Stimulated activated CD4-positive, alpha-beta T cell treated with anti-CD3 and anti-CD28 coated beads, TNF-alpha, amount 100 ng/mL, for 1 hour (primary cell): ENCODE data around the gene WFDC2.
"Not testable (repeated sequence)": the region's sequence is repeated elsewhere in the genome, so short reads cannot be mapped to it uniquely, and the experiment has no call there.

Experiments
- DNase-seq, 3 donors: peaks; one replicate each; pipeline ENCODE4 v3.0.0-alpha.2; 2020; ENCODE audit warnings: low read depth in 3 of 3, low spot score in 1 of 3

WFDC2 gene

GRCh38 chr20:45450097-45450818 is 19.3 kb upstream of the WFDC2 start:
- no peak for DNase-seq

- no peak for DNase-seq
These were observed 17.3 kb upstream of the WFDC2 start for GRCh38 chr20:45452238-45452637.

DNA sequence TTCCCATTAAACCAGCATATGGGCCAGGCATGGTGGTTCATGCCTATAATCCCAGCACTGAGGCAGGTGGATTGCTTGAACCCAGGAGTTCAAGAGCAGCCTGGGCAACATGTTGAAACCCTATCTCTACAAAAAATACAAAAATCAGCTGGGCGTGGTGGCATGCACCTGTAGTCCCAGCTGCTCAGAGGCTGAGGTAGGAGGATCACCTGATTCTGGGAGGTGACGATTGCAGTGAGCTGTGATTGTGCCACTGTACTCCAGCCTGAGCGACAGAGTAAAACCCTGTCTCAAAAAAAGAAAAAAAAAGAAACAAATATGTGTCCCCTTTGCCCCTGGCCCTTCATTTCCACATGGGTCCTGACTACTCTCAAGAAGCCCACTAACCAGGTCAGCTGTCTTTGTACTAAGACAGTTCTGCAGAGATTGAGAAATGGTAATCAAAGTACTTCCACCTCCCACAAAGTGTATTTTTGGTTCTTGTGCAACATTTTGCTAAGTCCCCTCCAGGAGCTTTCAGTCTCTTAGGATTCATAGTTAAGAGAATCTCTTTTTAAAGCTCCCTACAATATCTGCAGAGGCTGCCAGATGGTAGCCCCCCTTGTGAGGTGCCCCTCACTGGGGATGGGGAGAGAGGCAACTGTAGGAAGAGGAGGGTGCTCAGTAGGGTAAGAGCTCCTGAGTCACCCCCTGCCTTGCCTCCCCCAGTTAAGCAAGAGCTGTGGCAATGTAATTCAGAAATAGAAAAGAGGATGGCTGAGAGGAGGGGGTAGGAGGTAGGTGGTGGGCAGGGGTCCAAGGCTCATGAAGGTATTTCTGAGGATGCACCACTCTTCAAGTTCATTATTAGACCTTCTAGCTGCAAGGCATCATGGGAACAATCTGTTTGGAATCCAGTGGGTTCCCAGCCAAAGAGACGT is 16.5 kb upstream of the WFDC2 start:
- DNase-seq, result no peak

GRCh38 chr20:45456632-45457031 is 12.9 kb upstream of the WFDC2 start:
- DNase-seq, result no peak

DNA sequence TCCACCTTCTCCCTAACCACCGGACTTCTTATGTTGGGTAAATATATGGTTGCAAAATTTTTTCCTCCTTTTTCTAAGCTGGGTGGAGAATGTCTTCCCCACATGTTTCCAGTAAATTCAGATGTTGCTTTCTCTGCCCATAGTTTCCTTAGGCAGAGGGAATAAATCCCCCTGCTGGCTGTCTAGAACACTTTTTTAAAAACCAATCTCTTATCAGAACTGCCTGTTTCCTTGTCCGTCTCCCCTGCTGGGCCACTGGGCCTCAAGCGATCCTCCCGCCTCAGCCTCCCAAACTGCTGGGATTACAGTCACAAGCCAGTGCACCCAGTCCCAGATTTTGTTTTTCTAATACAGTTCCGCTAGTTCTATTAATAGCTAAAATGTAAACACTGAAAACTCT is 9.9 kb upstream of the WFDC2 start:
- no peak for DNase-seq

GRCh38 chr20:45461225-45461624 is 8.3 kb upstream of the WFDC2 start:
- no peak for DNase-seq

- DNase-seq, result no peak
These were observed 6.6 kb upstream of the WFDC2 start for GRCh38 chr20:45462711-45463509.

GRCh38 chr20:45463709-45464108 is 5.8 kb upstream of the WFDC2 start:
- DNase-seq, result no peak

DNA sequence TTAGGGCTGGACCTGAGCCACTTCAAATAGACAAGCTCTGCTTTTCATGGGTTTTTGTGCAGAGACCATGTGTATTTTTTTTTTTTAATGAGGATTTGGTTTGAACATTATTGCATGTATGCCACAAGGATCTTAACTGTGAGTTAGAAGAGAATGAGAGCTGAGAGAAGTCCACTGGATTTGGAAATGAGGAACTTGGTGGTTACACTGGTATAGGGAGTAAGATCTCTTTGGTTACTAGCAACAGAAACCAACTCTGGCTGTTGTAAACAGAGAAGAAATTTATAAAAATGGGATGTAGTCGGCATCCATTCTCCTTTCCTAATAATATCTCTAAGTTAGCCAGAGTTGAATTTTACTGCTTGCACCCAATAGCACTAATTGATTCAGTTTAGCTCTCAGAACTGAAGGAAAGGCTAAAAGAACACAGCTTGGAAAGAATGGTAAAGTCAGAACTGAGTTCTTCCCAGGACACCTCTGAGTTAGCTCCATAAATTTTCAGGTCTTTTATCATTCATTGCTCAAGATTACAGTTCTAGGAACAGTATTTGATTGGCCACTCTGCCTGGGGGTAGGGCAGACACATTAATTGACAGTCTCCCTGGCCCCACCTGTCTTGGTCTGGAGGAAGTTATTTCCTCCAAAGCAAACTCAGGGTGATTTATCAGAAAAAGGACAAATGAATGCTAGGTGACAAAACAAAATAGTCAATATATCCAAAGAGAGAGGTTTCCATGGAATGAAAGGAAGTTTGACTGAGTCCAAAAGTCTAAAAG is 3.9 kb upstream of the WFDC2 start:
- no peak for DNase-seq

DNA sequence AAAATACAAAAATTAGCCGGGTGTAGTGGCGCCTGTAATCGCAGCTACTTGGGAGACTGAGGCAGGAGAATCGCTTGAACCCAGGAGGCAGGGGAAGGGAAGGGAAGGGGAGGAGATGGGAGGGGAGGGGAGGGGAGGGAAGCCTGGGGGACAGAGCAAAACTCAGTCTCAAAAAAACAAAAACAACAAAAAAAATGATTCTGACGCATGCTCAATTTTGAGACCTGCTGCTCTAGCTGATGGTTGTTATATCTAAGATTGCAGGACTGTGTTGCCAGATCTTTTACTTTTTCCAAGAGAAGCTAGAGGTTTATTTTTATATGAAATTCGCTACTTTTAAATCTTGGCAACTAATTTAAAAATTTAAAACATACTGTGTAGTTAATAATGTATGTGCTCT is 2.4 kb upstream of the WFDC2 start:
- DNase-seq, result no peak

- DNase-seq, result no peak
These were observed 1.7 kb upstream of the WFDC2 start for GRCh38 chr20:45467861-45468260.

DNA sequence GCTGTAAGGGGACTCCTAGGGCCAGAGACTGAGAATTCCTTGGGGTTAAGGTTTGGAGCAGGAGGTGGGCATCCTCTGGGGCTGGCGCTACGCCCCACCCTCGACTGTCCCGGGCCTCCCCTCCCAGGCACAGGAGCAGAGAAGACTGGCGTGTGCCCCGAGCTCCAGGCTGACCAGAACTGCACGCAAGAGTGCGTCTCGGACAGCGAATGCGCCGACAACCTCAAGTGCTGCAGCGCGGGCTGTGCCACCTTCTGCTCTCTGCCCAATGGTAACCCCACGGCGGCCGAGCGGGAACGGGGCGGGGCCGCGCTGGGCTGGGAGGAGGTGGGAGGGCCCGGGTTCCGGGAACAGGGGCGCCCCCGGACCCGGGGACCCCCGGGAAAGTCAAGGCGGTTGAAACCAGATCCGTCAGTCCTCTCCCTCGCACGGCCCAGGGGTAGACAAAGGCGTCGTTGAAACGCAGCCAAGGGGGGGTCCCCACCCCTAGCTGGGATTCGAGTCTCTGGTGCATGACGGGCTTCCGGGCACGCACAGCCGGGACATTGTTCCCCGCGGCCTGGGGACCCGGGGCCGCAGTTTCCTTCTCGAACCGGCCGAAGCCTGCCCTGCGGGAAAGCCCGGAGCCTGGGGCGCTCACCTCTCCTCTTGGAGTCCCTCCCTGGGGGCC is 844 bp downstream of the WFDC2 start:
- no peak for DNase-seq

GRCh38 chr20:45470937-45471336 is 1.4 kb downstream of the WFDC2 start:
- DNase-seq, result no peak

DNA sequence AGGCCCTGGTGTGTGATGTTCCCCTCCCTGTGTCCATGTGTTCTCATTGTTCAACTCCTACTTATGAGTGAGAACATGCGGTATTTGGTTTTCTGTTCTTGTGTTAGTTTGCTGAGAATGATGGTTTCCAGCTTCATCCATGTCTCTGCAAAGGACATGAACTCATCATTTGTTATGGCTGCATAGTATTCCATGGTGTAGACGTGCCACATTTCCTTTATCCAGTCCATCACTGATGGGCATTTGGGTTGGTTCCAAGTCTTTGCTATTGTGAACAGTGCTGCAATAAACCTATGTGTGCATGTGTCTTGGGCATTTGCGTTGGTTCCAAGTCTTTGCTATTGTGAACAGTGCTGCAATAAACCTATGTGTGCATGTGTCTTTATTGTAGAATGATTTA is 2.7 kb downstream of the WFDC2 start:
- not testable (repeated sequence) for DNase-seq

DNA sequence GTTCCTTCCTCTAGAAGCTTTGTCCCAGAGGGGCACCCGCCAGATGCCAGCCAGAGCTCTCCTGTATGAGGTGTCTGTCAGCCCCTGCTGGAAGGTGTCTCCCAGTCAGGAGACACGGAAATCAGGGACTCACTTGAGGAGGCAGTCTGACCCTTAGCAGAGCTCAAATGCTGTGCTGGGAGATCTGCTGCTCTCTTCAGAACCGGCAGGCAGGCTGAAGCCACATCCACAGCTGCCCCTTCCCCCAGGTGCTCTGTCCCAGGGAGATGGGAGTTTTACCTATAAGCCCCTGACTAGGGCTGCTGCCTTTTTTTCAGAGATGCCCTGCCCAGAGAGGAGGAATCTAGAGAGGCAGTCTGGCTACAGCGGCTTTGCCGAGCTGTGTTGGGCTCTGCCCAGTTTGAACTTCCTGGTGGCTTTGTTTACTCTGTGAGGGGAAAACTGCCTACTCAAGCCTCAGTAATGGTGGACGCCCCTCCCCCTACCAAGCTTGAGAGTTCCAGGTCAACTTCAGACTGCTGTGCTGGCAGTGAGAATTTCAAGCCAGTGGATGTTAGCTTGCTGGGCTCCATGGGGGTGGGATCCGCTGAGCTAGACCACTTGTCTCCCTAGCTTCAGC is 8.1 kb downstream of the WFDC2 start:
- not testable (repeated sequence) for DNase-seq

DNA sequence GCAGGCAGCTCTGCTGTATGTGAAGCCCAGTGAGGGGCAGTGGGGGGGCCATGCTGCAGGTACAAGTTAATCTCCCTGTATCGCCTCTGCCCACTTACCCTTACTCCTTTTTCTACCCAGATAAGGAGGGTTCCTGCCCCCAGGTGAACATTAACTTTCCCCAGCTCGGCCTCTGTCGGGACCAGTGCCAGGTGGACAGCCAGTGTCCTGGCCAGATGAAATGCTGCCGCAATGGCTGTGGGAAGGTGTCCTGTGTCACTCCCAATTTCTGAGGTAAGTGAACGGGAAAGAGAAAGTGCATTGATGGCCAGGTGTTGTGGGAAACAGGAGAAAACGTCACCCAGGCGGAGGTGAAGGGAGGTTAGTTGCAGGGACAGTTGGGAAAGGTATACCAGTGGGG is 10.3 kb downstream of the WFDC2 start:
- no peak for DNase-seq

DNA sequence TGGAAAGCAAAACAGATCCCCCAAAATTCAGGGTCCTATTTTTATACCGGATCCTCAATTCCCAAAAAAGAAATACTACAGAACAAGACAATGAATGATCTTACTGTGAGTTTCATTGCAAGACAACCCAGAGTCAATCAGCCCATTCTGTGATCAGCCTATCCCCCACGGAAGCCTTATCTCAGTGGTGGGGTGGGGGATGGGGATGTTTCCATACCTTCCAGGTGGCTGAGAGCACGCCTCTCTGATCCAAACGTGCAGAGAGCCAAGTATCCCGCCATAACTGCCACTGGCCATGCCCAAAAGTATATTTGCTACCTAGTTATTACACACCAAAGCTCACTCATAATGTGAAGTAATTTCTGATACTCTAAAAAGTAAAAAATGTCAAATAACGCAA is 15.1 kb downstream of the WFDC2 start:
- DNase-seq, result no peak

DNA sequence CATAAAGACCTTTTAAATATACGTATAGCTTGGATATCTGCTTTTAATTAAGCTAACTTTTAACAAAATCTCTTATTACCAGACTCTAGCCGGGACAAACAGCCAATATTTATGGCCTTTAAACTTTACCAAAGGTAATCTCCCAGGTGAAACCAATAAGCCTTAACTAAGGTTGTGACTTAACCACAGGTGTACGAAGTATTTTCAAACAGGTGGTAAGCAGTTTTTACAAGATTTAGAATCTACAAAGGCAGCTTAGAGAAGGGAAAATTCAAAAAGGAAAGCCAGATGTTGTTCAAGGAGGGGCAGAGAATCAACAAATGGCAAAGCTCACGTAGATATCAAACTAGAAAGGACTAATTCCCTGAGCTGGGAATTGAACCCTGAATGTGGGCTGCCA is 15.8 kb downstream of the WFDC2 start:
- no peak for DNase-seq

DNA sequence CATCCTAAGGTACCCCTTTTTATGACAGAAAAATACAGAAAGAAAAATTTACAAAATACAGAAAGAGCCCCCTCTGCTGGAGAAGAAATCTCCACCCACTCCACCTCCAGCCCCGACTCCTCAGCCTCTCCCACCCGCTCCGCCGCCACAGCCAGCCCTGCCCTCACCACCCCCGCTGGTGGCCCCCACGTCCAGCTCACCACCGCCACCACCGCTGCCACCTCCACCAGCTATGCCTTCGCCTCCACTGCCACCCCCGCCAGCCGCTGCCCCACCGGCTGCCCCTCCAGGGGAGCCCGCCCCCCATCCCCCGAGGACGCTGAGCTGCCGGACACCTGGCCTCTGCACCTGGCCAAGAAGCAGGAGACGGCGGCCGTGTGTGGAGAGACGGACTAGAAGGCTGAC is 17.7 kb downstream of the WFDC2 start:
- DNase-seq, result no peak

GRCh38 chr20:45489083-45489531 is 19.6 kb downstream of the WFDC2 start:
- DNase-seq, result no peak
